SKM-1 treated with dmso at 0.1 percent for 144 hours (cell line): ENCODE measurements around the gene DENND5B.

Experiments
- DNase-seq: peaks from one replicate; lab custom pipeline; 2025; ENCODE audit not compliant: unreplicated experiment; lab: John Stamatoyannopoulos, UW

DENND5B gene

GRCh38 chr12:31342286-31342685 lies 248.7 kb downstream of the DENND5B start:
- no peak for DNase-seq

GRCh38 chr12:31339831-31340622 lies 250.9 kb downstream of the DENND5B start:
- no peak for DNase-seq

GRCh38 chr12:31337952-31338351 lies 253.0 kb downstream of the DENND5B start:
- DNase-seq = no peak
